SU-DHL-6 (cell line): ENCODE data around the gene TNFRSF9.

ENCODE experiments used
- H2AFZ ChIP-seq: fragments of 200-600 bp; sonication (generic); 2 replicates; pipeline ENCODE4 v1.6.1; 2014; ENCODE audit warnings: low read depth, mild to moderate bottlenecking, moderate library complexity, mixed read lengths, antibody characterized with exemption, low read length; ENCODE audit not compliant: severe bottlenecking
- H3F3A ChIP-seq: fragments of 200-600 bp; shearing (Covaris generic); 2 replicates; pipeline ENCODE4 v1.6.0; 2016; ENCODE audit warnings: antibody characterized with exemption, mild to moderate bottlenecking; ENCODE audit not compliant: insufficient read depth
- H3K27ac ChIP-seq: fragments of 200-600 bp; sonication (generic); 2 replicates; pipeline ENCODE4 v1.5.1; 2016; ENCODE audit warnings: low read depth, mild to moderate bottlenecking, low read length, moderate library complexity, mixed read lengths
- H3K27me3 ChIP-seq: fragments of 200-600 bp; sonication (generic), shearing (Covaris generic); 2 replicates; pipeline ENCODE4 v1.6.0; 2014; ENCODE audit warnings: mild to moderate bottlenecking, low read length
- H3K36me3 ChIP-seq: fragments of 200-600 bp; sonication (generic); 2 replicates; pipeline ENCODE4 v1.6.1; 2014; ENCODE audit warnings: mild to moderate bottlenecking, low read length, mixed read lengths
- H3K4me2 ChIP-seq: fragments of 300-600, 200-600 bp; shearing (Covaris generic), sonication (generic); 2 replicates; pipeline ENCODE4 v1.6.0; 2014; ENCODE audit warnings: low read length, low read depth, mild to moderate bottlenecking; ENCODE audit not compliant: poor library complexity, severe bottlenecking
- H3K4me3 ChIP-seq: fragments of 200-600 bp; sonication (generic); 2 replicates; pipeline ENCODE4 v1.5.1; 2014; ENCODE audit warnings: antibody characterized with exemption, low read length, mild to moderate bottlenecking, mixed read lengths; ENCODE audit not compliant: insufficient read depth, poor library complexity, severe bottlenecking
- H3K79me2 ChIP-seq: fragments of 200-600 bp; sonication (generic); 2 replicates; pipeline ENCODE4 v1.6.1; 2014; ENCODE audit warnings: mild to moderate bottlenecking, low read length, moderate library complexity; ENCODE audit not compliant: insufficient read depth
- H3K9ac ChIP-seq: fragments of 200-600 bp; sonication (generic); 2 replicates; pipeline ENCODE4 v1.7.0; 2014; ENCODE audit warnings: mild to moderate bottlenecking, low read length
- H3K9me2 ChIP-seq: fragments of 200-600 bp; sonication (generic); replicated peaks from 2 replicates; pipeline ENCODE4 v1.6.1; 2014; ENCODE audit warnings: low read length; ENCODE audit not compliant: insufficient read depth
- H3K9me3 ChIP-seq: fragments of 200-600 bp; sonication (generic); 2 replicates; pipeline ENCODE4 v1.6.1; 2014; ENCODE audit warnings: low read length, mixed read lengths; ENCODE audit not compliant: insufficient read depth
- H4K20me1 ChIP-seq: fragments of 200-600 bp; sonication (generic); 2 replicates; pipeline ENCODE4 v1.6.1; 2014; ENCODE audit warnings: low read depth, mild to moderate bottlenecking, antibody characterized with exemption, low read length, moderate library complexity, mixed read lengths
- CTCF ChIP-seq: fragments of 200-600 bp; sonication (generic); IDR thresholded peaks from one replicate; pipeline ENCODE4 v1.5.1; 2017; ENCODE audit warnings: antibody characterized with exemption, mild to moderate bottlenecking, low read length, moderate library complexity; ENCODE audit not compliant: insufficient read depth, poor library complexity, severe bottlenecking
- EZH2phosphoT487 ChIP-seq: fragments of 200-600 bp; sonication (generic), shearing (Covaris generic); conservative IDR thresholded peaks from 2 replicates; pipeline ENCODE4 v1.6.1; 2018; ENCODE audit warnings: mild to moderate bottlenecking, antibody characterized with exemption, low read length, moderate library complexity, mixed read lengths

The TNFRSF9 gene

DNA sequence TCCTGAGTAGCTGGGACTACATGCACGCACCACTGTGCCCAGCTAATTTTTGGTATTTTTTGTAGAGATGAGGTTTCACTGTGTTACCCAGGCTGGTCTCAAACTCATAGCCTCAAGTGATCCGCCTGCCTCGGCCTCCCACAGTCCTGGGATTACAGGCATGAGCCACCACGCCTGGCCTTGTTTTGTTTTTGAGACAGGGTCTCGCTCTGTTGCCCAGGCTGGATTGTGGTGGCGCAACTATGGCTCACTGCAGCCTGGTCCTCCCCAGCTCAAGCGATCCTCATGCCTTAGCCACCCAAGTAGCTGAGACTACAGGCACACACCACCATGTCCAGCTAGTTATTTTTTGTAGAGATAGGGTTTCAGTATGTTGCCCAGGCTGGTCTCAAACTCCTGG is 46.9 kb upstream of the TNFRSF9 start:
- Histone ChIP-seq H3K9me3 (no peaks in the 10 kb centered on the region), H2AFZ (no peak overlapping the region), H3K27ac (no peak overlapping the region), H3F3A (no peaks in the 10 kb centered on the region), H3K36me3 (peaks cover 7% of the 10 kb centered on the region; the same call in 1 of the 2 replicates), H3K9ac (no peak overlapping the region), H4K20me1 (no peaks in the 10 kb centered on the region), H3K79me2 (no peaks in the 10 kb centered on the region; the same call in 1 of the 2 replicates), H3K9me2 (no peaks in the 10 kb centered on the region), H3K4me3 (no peak overlapping the region), H3K27me3 (no peaks in the 10 kb centered on the region), H3K4me2 (no peak overlapping the region)
- TF ChIP-seq EZH2phosphoT487 (no peak), CTCF (no peak)

GRCh38 chr1:7985851-7986612 is 45.4 kb upstream of the TNFRSF9 start:
- Histone ChIP-seq H3K36me3 (peaks cover 8% of the 10 kb centered on the region; the same call in 1 of the 2 replicates), H3F3A (0 out of 2 replicates have a peak, but pooled peaks cover 3% of the 10 kb centered on the region), H2AFZ (no peak overlapping the region), H4K20me1 (no peaks in the 10 kb centered on the region), H3K79me2 (no peaks in the 10 kb centered on the region; the same call in 1 of the 2 replicates), H3K27me3 (no peaks in the 10 kb centered on the region), H3K4me3 (no peak overlapping the region), H3K27ac (no peak overlapping the region), H3K4me2 (no peak overlapping the region), H3K9me3 (no peaks in the 10 kb centered on the region), H3K9ac (no peak overlapping the region), H3K9me2 (no peaks in the 10 kb centered on the region)
- TF ChIP-seq CTCF (no peak), EZH2phosphoT487 (no peak)

- no peak overlapping the region for H3K4me2 ChIP-seq
- no peaks in the 10 kb centered on the region for H3K9me2 ChIP-seq
- no peak overlapping the region for H2AFZ ChIP-seq
- no peaks in the 10 kb centered on the region for H3K9me3 ChIP-seq
- no peak overlapping the region for H3K9ac ChIP-seq
- H3F3A ChIP-seq: 0 out of 2 replicates have a peak, but pooled peaks cover 9% of the 10 kb centered on the region
- H3K27me3 ChIP-seq: no peaks in the 10 kb centered on the region
- no peak overlapping the region for H3K27ac ChIP-seq
- peaks cover 8% of the 10 kb centered on the region; the same call in 1 of the 2 replicates for H3K36me3 ChIP-seq
- no peaks in the 10 kb centered on the region; the same call in 1 of the 2 replicates for H3K79me2 ChIP-seq
- no peak for TF ChIP-seq CTCF
- no peak for TF ChIP-seq EZH2phosphoT487
- H3K4me3 ChIP-seq: no peak overlapping the region
- no peaks in the 10 kb centered on the region for H4K20me1 ChIP-seq
These were observed 44.2 kb upstream of the TNFRSF9 start for GRCh38 chr1:7984811-7985210.
